A673 (cell line): ENCODE results near the gene CCDC172. TPM values are rescaled to one million over a fixed set of nuclear protein-coding genes. Genes with fewer than 3 reads are reported as not detected.

ENCODE experiments used
- Bru-seq: library from RNA; stranded (reverse); fragments of 400-500 nt; gene quantifications from one replicate; lab custom pipeline; 2021; lab: Mats Ljungman, UMichigan
- BruChase-seq, 2 experiments: library from RNA; stranded (reverse); fragments of 400-500 nt; gene quantifications; one replicate each; lab custom pipeline; 2021; lab: Mats Ljungman, UMichigan
- BruUV-seq: library from RNA; stranded (reverse); fragments of 400-500 nt; replicated peaks from 2 replicates; lab custom pipeline; 2021; lab: Mats Ljungman, UMichigan
- CTCF ChIA-PET: fragments of 300-600 bp; sonication (Branson Sonifier 250); formaldehyde crosslinking; loops from one replicate; lab custom pipeline; 2022; ENCODE audit warnings: antibody characterized with exemption; lab: Charles Lee
- POLR2A ChIA-PET: fragments of 300-600 bp; sonication (Branson Sonifier 250); formaldehyde crosslinking; loops from one replicate; lab custom pipeline; 2022; ENCODE audit warnings: antibody characterized with exemption; ENCODE audit not compliant: low non-redundant PET; lab: Charles Lee
- DNase-seq: peaks from one replicate; pipeline ENCODE4 v3.0.0-alpha.2; 2015; ENCODE audit warnings: low spot score
- H3K27ac ChIP-seq: fragments of 200-600 bp; sonication (generic); 2 replicates; pipeline ENCODE4 v1.5.1; 2016; ENCODE audit warnings: mixed run types, low read depth, mild to moderate bottlenecking, mixed read lengths, antibody characterized with exemption, low read length; ENCODE audit not compliant: poor library complexity, severe bottlenecking
- H3K27me3 ChIP-seq: fragments of 200-600 bp; sonication (generic); replicated peaks from 2 replicates; pipeline ENCODE4 v1.6.1; 2017; ENCODE audit warnings: mixed run types, low read depth, mild to moderate bottlenecking, mixed read lengths, antibody characterized with exemption, low read length; ENCODE audit not compliant: insufficient read depth, poor library complexity
- H3K36me3 ChIP-seq: fragments of 200-600 bp; sonication (generic); 2 replicates; pipeline ENCODE4 v1.6.1; 2016; ENCODE audit warnings: mixed run types, mild to moderate bottlenecking, mixed read lengths, antibody characterized with exemption, low read length; ENCODE audit not compliant: insufficient read depth, poor library complexity, severe bottlenecking
- H3K4me1 ChIP-seq: fragments of 200-600 bp; sonication (generic); 2 replicates; pipeline ENCODE4 v1.6.1; 2017; ENCODE audit warnings: mixed run types, mild to moderate bottlenecking, mixed read lengths, antibody characterized with exemption, low read length; ENCODE audit not compliant: insufficient read depth, poor library complexity, severe bottlenecking
- H3K4me3 ChIP-seq: fragments of 200-600 bp; sonication (generic); 2 replicates; pipeline ENCODE4 v1.5.1; 2016; ENCODE audit warnings: low read depth, mixed run types, mild to moderate bottlenecking, mixed read lengths, low read length; ENCODE audit not compliant: poor library complexity, severe bottlenecking
- H3K9me3 ChIP-seq: fragments of 200-600 bp; sonication (generic); 2 replicates; pipeline ENCODE4 v1.6.1; 2016; ENCODE audit warnings: mixed run types, low read depth, mild to moderate bottlenecking, mixed read lengths, antibody characterized with exemption, low read length; ENCODE audit not compliant: poor library complexity, severe bottlenecking
- CTCF ChIP-seq: fragments of 300-800, 200-600 bp; sonication (generic); conservative IDR thresholded peaks from 2 replicates; pipeline ENCODE4 v1.5.1; 2017; ENCODE audit warnings: low read depth, mild to moderate bottlenecking, antibody characterized with exemption, low read length, moderate library complexity, mixed read lengths
- EZH2 ChIP-seq: fragments of 200-600 bp; sonication (generic); IDR thresholded peaks from 2 replicates; pipeline ENCODE4 v1.6.1; 2017; ENCODE audit warnings: borderline replicate concordance, low read depth, mild to moderate bottlenecking, mixed read lengths, antibody characterized with exemption, low read length; ENCODE audit not compliant: poor library complexity, severe bottlenecking
- intact Hi-C: fragments of 100-400 bp; cut with micrococcal nuclease; formaldehyde crosslinking; loops from one replicate; pipeline ENCODE4 v1.10.0; 2022; ENCODE audit not compliant: unreplicated experiment
- long read RNA-seq: library from polyadenylated mRNA; stranded (forward); transcript quantifications from one replicate; pipeline ENCODE4 v2.0.0, GENCODE V29; 2022
- total RNA-seq: library from RNA; stranded (reverse); gene quantifications from 2 replicates; pipeline ENCODE4 v1.2.3, GENCODE V29; 2021

The CCDC172 gene
- total RNA-seq (not detected in 2 replicates), Bru-seq, nascent RNA (not detected), BruChase-seq, experiment 1, labeled RNA remaining after a 2-hour chase (not detected), BruChase-seq, experiment 2, labeled RNA remaining after a 6-hour chase (not detected)
- long read RNA-seq = 0 reads

GRCh38 chr10:116324227-116324950 is at the start of gene CCDC172:
CCDC172 (plus strand) TSS chr10:116324448; CDS start chr10:116325012, 564 bp downstream.
- no peak within 1 kb of the TSS for H3K4me3 ChIP-seq
- intact Hi-C loops = no loop called here
- no peak for DNase-seq
- no peaks in the 10 kb centered on the region for H3K36me3 ChIP-seq
- H3K27ac ChIP-seq = no peak within 1 kb of the TSS
- CTCF ChIA-PET = no interaction called here
- peaks cover 50% of the 10 kb centered on the region for H3K27me3 ChIP-seq
- no TSS peak for BruUV-seq
- POLR2A ChIA-PET = no interaction called here
- TF ChIP-seq CTCF (no peak), EZH2 (no peak)
- no peaks in the 10 kb centered on the region for H3K4me1 ChIP-seq
- H3K9me3 ChIP-seq = no peaks in the 10 kb centered on the region

- ChIA-PET CTCF (interaction anchor here (0.7 kb wide), 1 partner anchor 422 kb away, joined by 3 read pairs; no protein-coding TSS in a partner anchor), POLR2A (no interaction called here)
- Histone ChIP-seq H3K27me3 (peaks cover 80% of the 10 kb centered on the region), H3K9me3 (no peaks in the 10 kb centered on the region), H3K36me3 (no peaks in the 10 kb centered on the region), H3K27ac (no peak overlapping the region), H3K4me3 (no peak overlapping the region), H3K4me1 (peaks cover 2% of the 10 kb centered on the region)
- no peak for TF ChIP-seq CTCF
- no peak for TF ChIP-seq EZH2
- no TSS peak for BruUV-seq
- intact Hi-C loops = no loop called here
- DNase-seq = no peak
These were observed 47.3 kb upstream of the CCDC172 start for GRCh38 chr10:116276981-116277380.

- Histone ChIP-seq H3K27me3 (peaks cover 77% of the 10 kb centered on the region), H3K9me3 (no peaks in the 10 kb centered on the region), H3K36me3 (no peaks in the 10 kb centered on the region), H3K4me1 (no peaks in the 10 kb centered on the region), H3K27ac (no peak overlapping the region), H3K4me3 (no peak overlapping the region)
- no TSS peak for BruUV-seq
- intact Hi-C loops = no loop called here
- POLR2A ChIA-PET = no interaction called here
- DNase-seq = no peak
- TF ChIP-seq CTCF = no peak
- TF ChIP-seq EZH2 = no peak
- CTCF ChIA-PET = no interaction called here
These were observed 45.4 kb upstream of the CCDC172 start for GRCh38 chr10:116278846-116279245.
